ENCODE measurements around the gene CARM1.
A peak's percentile ranks its signal among the peaks of the same experiment; 100 is the strongest.

CARM1 gene

DNA sequence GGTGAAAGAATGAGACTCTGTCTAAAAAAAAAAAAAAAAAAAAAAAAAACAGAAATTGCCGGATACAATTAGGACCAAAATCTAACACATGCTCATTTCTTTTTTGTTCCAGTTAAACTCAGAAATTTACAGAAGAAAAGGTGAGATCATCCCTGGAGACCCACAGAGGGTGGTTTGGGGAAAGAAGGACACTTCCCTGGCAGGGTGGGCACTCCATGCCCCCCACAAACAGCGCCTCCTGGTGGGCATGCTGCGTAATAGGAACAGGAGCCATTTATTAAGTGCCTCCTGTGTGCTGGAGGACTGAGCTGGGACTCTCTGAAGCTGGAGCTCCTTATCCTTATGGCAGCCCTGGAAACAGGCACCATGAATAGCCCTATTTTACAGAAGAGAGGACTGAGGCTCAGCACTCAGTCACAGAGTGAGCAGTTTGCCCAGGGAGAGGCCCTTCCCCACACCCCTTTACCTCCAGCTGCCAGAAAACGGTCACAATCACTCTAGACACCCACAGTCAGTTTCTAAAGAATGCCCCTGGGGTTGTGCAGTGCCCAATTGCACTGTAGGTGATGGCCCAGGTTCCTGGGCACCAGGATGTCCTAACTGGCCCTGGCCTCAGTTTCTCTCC, 13.0 kb upstream of the CARM1 start:
- no peaks in the 10 kb centered on the region for H3K79me2 ChIP-seq (ENCODE audit: insufficient read depth, low read length)
- no peaks in the 10 kb centered on the region for H3F3A ChIP-seq (ENCODE audit: insufficient read depth)
- H3K4me2 ChIP-seq (ENCODE audit: low read depth, low read length, poor library complexity, severe bottlenecking) = no peak overlapping the region
- TF ChIP-seq EZH2phosphoT487 (conservative IDR thresholded peaks at IDR 0.05; ENCODE audit: low read length) = no peak
- TF ChIP-seq, protein P1, sequence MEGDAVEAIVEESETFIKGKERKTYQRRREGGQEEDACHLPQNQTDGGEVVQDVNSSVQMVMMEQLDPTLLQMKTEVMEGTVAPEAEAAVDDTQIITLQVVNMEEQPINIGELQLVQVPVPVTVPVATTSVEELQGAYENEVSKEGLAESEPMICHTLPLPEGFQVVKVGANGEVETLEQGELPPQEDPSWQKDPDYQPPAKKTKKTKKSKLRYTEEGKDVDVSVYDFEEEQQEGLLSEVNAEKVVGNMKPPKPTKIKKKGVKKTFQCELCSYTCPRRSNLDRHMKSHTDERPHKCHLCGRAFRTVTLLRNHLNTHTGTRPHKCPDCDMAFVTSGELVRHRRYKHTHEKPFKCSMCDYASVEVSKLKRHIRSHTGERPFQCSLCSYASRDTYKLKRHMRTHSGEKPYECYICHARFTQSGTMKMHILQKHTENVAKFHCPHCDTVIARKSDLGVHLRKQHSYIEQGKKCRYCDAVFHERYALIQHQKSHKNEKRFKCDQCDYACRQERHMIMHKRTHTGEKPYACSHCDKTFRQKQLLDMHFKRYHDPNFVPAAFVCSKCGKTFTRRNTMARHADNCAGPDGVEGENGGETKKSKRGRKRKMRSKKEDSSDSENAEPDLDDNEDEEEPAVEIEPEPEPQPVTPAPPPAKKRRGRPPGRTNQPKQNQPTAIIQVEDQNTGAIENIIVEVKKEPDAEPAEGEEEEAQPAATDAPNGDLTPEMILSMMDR (IDR thresholded peaks at IDR 0.05; ENCODE audit: insufficient read depth, low read length, poor library complexity, severe bottlenecking) = peak; percentile 84
- no peak overlapping the region for H3K9ac ChIP-seq (ENCODE audit: low read length)
- no peaks in the 10 kb centered on the region for H3K9me2 ChIP-seq (replicated peaks; ENCODE audit: insufficient read depth, low read length)
- H3K9me3 ChIP-seq (ENCODE audit: insufficient read depth, low read length) = no peaks in the 10 kb centered on the region
- H3K4me3 ChIP-seq (ENCODE audit: insufficient read depth, low read length, poor library complexity, severe bottlenecking) = no peak overlapping the region
- H4K20me1 ChIP-seq (ENCODE audit: low read depth, low read length) = no peaks in the 10 kb centered on the region
- H3K27ac ChIP-seq (ENCODE audit: low read depth, low read length) = no peak overlapping the region
- no peak overlapping the region for H2AFZ ChIP-seq (ENCODE audit: low read depth, low read length, severe bottlenecking)
- H3K36me3 ChIP-seq (ENCODE audit: low read length) = no peaks in the 10 kb centered on the region
- no peaks in the 10 kb centered on the region for H3K27me3 ChIP-seq (ENCODE audit: low read length)

DNA sequence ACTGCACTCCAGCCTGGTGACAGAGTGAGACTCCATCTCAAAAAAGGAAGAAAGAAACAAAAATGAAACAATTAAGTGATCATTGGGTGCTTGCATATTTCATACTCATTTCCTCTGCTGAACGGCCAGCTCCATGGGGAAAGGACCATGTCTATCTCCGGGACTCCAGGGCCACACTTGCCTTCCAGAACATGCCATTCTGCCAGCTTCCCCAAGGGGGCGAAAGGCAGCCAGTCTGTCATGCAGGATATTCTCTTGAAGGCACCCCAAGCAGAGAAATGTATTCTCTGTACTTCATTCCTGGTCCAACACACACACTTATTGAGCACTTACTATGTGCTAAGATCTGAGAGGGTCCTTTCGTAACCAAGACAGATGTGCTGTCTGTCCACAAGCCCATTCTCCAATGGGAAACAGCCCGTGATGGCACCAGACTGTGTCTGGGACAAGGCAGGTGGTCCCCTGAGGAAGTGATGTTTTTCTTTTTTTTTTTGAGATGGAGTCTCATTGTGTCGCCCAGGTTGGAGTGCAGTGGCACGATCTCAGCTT, 10.2 kb upstream of the CARM1 start:
- no peak overlapping the region for H3K9ac ChIP-seq (ENCODE audit: low read length)
- no peaks in the 10 kb centered on the region for H3K36me3 ChIP-seq (ENCODE audit: low read length)
- H3K9me2 ChIP-seq (replicated peaks; ENCODE audit: insufficient read depth, low read length) = no peaks in the 10 kb centered on the region
- TF ChIP-seq, protein P1 (IDR thresholded peaks at IDR 0.05; ENCODE audit: insufficient read depth, low read length, poor library complexity, severe bottlenecking) = peak; percentile 29
- no peak for TF ChIP-seq EZH2phosphoT487 (conservative IDR thresholded peaks at IDR 0.05; ENCODE audit: low read length)
- no peaks in the 10 kb centered on the region for H3K27me3 ChIP-seq (ENCODE audit: low read length)
- peaks cover 3% of the 10 kb centered on the region; the same call in 1 of the 2 replicates for H3F3A ChIP-seq (ENCODE audit: insufficient read depth)
- H3K9me3 ChIP-seq (ENCODE audit: insufficient read depth, low read length) = no peaks in the 10 kb centered on the region
- H3K27ac ChIP-seq (ENCODE audit: low read depth, low read length) = no peak overlapping the region
- no peak overlapping the region for H3K4me3 ChIP-seq (ENCODE audit: insufficient read depth, low read length, poor library complexity, severe bottlenecking)
- H3K4me2 ChIP-seq (ENCODE audit: low read depth, low read length, poor library complexity, severe bottlenecking) = no peak overlapping the region
- H2AFZ ChIP-seq (ENCODE audit: low read depth, low read length, severe bottlenecking) = no peak overlapping the region
- H3K79me2 ChIP-seq (ENCODE audit: insufficient read depth, low read length) = no peaks in the 10 kb centered on the region
- H4K20me1 ChIP-seq (ENCODE audit: low read depth, low read length) = no peaks in the 10 kb centered on the region

DNA sequence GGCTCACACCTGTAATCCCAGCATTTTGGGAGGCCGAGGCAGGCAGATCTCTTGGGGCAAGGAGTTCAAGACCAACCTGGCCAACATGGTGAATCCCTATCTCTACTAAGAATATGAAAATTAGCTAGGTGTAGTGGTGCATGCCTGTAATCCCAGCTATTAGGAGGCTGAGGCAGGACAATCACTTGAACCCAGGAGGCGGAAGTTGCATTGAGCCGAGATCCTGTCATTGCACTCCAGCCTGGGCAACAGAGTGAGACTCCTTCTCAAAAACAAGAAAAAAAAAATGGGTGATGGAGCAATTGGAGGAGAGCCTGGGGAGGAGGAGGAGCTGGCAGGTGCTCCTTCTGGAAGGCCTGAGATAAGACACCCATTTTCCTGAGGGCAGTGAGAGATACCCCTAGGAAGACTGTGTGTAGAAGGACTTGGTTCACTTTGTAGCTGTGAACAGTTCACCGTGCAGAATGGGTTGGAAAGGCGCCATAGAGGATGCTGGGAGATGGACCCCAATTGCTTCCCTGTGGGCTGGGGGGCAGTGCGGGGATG, 8.7 kb upstream of the CARM1 start:
- Histone ChIP-seq H3K27me3 (ENCODE audit: low read length) (no peaks in the 10 kb centered on the region), H3K9me2 (replicated peaks; ENCODE audit: insufficient read depth, low read length) (no peaks in the 10 kb centered on the region), H4K20me1 (ENCODE audit: low read depth, low read length) (no peaks in the 10 kb centered on the region), H3K79me2 (ENCODE audit: insufficient read depth, low read length) (no peaks in the 10 kb centered on the region), H3K4me3 (ENCODE audit: insufficient read depth, low read length, poor library complexity, severe bottlenecking) (no peak overlapping the region), H3K4me2 (ENCODE audit: low read depth, low read length, poor library complexity, severe bottlenecking) (no peak overlapping the region), H3K9me3 (ENCODE audit: insufficient read depth, low read length) (no peaks in the 10 kb centered on the region), H2AFZ (ENCODE audit: low read depth, low read length, severe bottlenecking) (no peak overlapping the region), H3K36me3 (ENCODE audit: low read length) (no peaks in the 10 kb centered on the region), H3K27ac (ENCODE audit: low read depth, low read length) (no peak overlapping the region), H3F3A (ENCODE audit: insufficient read depth) (peaks cover 3% of the 10 kb centered on the region; the same call in 1 of the 2 replicates), H3K9ac (ENCODE audit: low read length) (no peak overlapping the region)
- no peak for TF ChIP-seq EZH2phosphoT487 (conservative IDR thresholded peaks at IDR 0.05; ENCODE audit: low read length)

All from SU-DHL-6 (cell line).